Astrocyte of the spinal cord (primary cell): ENCODE measurements around the gene TWF1.

Experiments used
- DNase-seq: peaks from one replicate; pipeline ENCODE4 v3.0.0; 2011; ENCODE audit warnings: low read depth, low spot score
- H3K4me3 ChIP-seq: 2 replicates; pipeline ENCODE4 v1.5.1; 2011; ENCODE audit warnings: low read depth, mild to moderate bottlenecking, low read length, moderate library complexity
- in situ Hi-C: cut with HindIII; loops from 2 replicates; pipeline ENCODE4 v1.10.0; 2017; ENCODE audit warnings: low sequenced_read_pairs
- TF ChIP-seq, protein P1 (sequence below): IDR thresholded peaks from 2 replicates; pipeline ENCODE4 v1.5.1; 2012; ENCODE audit warnings: low read depth, mild to moderate bottlenecking, low read length, inconsistent platforms

Gene TWF1

DNA sequence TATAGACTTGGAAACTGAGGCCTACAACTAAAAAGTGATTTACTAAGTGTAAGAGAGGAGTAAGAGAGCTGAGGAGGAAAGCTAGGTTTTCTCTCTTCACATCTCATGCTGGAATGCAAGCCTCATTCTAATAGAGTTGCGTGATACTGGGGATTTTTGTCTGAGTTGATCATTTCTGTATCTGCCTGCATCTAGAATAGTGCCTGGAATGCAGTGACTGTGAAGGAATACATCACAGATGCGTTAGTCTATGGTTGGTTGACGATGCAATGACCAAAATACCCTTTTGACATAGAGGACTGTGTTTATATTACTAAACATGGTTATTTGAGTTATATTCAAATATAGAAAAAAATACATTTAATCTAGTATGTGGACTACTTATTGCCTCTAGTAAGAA is 20.6 kb upstream of the TWF1 start:
- TF ChIP-seq, protein P1, sequence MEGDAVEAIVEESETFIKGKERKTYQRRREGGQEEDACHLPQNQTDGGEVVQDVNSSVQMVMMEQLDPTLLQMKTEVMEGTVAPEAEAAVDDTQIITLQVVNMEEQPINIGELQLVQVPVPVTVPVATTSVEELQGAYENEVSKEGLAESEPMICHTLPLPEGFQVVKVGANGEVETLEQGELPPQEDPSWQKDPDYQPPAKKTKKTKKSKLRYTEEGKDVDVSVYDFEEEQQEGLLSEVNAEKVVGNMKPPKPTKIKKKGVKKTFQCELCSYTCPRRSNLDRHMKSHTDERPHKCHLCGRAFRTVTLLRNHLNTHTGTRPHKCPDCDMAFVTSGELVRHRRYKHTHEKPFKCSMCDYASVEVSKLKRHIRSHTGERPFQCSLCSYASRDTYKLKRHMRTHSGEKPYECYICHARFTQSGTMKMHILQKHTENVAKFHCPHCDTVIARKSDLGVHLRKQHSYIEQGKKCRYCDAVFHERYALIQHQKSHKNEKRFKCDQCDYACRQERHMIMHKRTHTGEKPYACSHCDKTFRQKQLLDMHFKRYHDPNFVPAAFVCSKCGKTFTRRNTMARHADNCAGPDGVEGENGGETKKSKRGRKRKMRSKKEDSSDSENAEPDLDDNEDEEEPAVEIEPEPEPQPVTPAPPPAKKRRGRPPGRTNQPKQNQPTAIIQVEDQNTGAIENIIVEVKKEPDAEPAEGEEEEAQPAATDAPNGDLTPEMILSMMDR, result no peak
- in situ Hi-C loops, result no loop called here
- no peak overlapping the region for H3K4me3 ChIP-seq
- no peak for DNase-seq

DNA sequence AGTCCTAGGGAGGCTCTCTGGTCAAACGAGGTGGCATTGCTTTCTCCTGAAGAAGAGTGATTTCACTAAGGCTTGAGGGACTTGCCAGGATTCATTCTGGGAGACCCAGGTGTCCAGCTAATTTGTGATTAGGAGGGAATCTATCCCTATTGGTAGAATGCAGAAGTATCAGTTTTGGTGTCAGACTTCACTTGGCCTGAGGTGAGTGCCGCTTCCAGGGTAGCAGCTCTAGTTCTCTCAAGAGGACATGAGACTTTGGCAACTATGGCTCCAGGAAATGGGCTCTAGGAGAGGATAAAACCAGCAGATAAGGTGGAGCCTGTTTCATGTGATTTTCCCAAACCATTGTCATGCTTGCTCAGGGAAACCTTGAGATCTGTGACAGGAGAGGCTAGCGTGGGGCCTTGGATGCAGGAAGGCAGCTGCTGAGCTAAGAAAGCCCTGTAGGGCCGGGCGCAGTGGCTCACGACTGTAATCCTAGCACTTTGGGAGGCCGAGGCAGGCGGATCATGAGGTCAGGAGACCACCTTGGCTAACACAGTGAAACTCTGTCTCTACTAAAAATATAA is 18.2 kb upstream of the TWF1 start:
- no peak overlapping the region for H3K4me3 ChIP-seq
- no peak for DNase-seq
- TF ChIP-seq, protein P1, result no peak
- in situ Hi-C loops, result no loop called here

DNA sequence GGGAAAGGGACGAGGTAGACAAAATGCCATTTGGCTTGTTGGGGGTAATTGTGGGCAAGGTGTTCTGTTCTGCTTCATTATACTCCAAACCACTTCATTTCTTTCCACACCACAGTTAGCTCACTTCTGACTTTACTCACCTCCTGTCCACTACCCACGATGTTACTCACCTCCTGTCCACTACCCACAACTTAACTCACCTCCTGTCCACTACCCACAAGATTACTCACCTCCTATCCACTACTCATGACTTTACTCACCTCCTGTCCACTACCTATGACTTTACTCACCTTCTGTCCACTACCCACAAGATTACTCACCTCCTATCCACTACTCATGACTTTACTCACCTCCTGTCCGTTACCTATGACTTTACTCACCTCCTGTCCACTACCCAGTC is 10.1 kb upstream of the TWF1 start:
- no peak overlapping the region for H3K4me3 ChIP-seq
- TF ChIP-seq, protein P1, result no peak
- in situ Hi-C loops, result no loop called here

DNA sequence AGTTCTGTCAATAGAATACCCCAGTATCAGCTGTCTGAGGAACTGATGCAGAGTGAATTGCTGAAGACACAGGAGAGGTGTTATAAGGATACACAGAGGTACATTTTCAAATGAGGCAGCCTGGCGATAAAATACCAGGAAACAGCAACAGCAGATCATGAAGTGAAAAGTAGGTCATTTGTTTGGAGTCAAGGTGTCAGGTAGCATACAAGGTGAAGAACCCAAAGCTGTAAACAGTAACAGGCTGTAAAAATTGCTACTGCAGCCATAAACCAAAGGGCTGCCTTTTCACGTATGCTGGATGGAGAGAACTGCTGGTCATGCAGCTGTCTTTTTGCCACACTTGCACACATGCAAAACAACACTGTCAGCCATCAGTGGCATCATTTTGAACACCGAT is 9.3 kb upstream of the TWF1 start:
- H3K4me3 ChIP-seq, result no peak overlapping the region
- in situ Hi-C loops, result no loop called here
- TF ChIP-seq, protein P1, result no peak
- DNase-seq, result no peak

More for the DNA sequence above, 10.1 kb upstream of the TWF1 start:
- DNase-seq, result no peak

DNA sequence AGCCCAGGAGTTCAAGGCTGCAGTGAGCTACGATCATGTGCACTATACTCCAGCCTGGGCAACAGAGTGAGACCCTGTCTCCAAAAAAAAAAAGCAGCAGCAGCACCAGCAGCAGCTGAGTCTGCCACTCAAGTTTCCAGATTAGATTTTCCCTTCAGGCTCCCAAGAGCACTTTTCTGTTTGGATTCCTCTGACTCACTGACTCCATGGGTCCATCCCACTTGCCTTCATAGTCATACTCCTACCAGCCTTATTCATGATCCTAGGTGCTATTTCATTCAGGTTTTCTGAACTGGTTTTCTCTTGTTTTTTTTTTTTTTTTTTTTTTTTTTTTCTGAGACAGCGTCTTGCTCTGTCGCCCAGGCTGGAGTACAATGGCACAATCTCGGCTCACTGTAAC is 6.8 kb upstream of the TWF1 start:
- TF ChIP-seq, protein P1, result no peak
- no peak for DNase-seq
- in situ Hi-C loops, result no loop called here
- H3K4me3 ChIP-seq, result no peak overlapping the region

DNA sequence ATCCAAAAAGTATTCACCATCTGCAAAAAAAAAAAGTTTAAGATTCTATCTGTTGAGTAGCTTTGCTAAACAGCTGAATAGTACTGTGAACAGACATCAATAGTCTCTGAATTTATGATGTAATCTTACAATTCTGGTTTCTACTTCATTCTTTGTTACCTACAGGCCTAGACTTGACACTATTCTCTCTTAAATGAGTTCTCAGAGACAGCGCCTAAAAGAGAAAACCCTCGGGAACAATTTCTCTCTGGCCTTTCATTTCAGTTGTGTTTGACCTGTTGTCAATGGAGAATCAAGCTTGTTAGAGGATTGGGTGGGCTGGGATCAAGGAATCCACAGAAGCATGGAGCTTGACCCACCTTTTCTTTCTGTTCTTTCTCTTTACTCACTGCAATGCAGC is 5.9 kb upstream of the TWF1 start:
- TF ChIP-seq, protein P1, result no peak
- H3K4me3 ChIP-seq, result no peak overlapping the region
- no peak for DNase-seq
- in situ Hi-C loops, result no loop called here

DNA sequence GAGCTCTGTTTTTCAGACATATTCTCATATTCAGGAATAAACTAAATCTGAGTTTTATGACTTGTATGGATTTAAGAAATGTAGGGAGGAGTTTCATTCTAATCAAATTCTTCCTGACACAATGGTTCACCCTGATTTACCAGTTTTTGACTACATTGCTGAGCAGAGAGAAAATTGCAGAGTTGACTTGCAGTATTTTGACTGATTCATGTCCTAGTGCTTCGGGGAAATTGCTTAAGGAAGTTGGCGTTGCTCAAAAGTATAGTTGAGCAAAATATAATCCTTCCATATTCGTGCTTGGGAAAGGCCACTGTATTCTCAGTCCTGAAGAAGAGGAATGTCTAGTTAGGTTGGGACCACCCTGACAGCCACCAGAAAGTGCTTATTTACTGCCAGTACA is 1.3 kb upstream of the TWF1 start:
- in situ Hi-C loops, result no loop called here
- TF ChIP-seq, protein P1, result no peak
- DNase-seq, result no peak
- no peak overlapping the region for H3K4me3 ChIP-seq
